Thymus (tissue), 2 donors: Measurements from ENCODE around the gene TMCC3. TPM values are rescaled to one million over a fixed set of nuclear protein-coding genes. Genes with fewer than 3 reads are reported as not detected.

ENCODE experiments used
- polyA plus RNA-seq: library from polyadenylated mRNA; stranded (reverse); fragments of 200-250 nt; gene quantifications from one replicate; pipeline ENCODE4 v1.2.3, GENCODE V29; 2013
- total RNA-seq: library from RNA; stranded (reverse); fragments of 120-200 nt; gene quantifications from one replicate; pipeline ENCODE4 v1.2.4, GENCODE V29; 2013
- donor health status: healthy.

Gene TMCC3
- total and polyA plus RNA-seq, 2 donors: 3.0 to 4.0 TPM

Other genes with a start within 250 kb of the TMCC3 start
- 15.1 TPM for gene CEP83, start 190.7 kb downstream of the TMCC3 start, total RNA-seq
- gene CEP83, start 190.7 kb downstream of the TMCC3 start, polyA plus RNA-seq: 15.1 TPM